Spleen (tissue), 13 donors: ENCODE data around the gene TMEM202. TPM values are rescaled to one million over a fixed set of nuclear protein-coding genes. Genes with fewer than 3 reads are reported as not detected.

Experiments used
- DNase-seq: peaks from one replicate; pipeline ENCODE4 v3.0.0-alpha.2; 2020
- H3K27ac ChIP-seq, 8 donors: fragments of 200-600 bp; sonication (generic) in 7 of 8; 1 replicate in 4 of 8; 2 replicates in 4 of 8; pipeline versions ENCODE4 v1.5.0 to v1.8.0; 2016 to 2021; ENCODE audit warnings: inconsistent platforms in 4 of 8, mild to moderate bottlenecking in 4 of 8, moderate library complexity in 1 of 8
- H3K27me3 ChIP-seq, 7 donors: fragments of 200-600 bp; sonication (generic) in 6 of 7; replicated peaks in 1 of 7; 1 replicate in 4 of 7; 2 replicates in 3 of 7; pipeline versions ENCODE4 v1.5.0 to v1.8.0; 2016 to 2021; ENCODE audit warnings: inconsistent platforms in 3 of 7, mild to moderate bottlenecking in 1 of 7
- H3K36me3 ChIP-seq, 6 donors: fragments of 200-600 bp; sonication (generic) in 5 of 6; 1 replicate in 4 of 6; 2 replicates in 2 of 6; pipeline versions ENCODE4 v1.5.0 to v1.8.0; 2016 to 2021; ENCODE audit warnings: inconsistent platforms in 2 of 6
- H3K4me1 ChIP-seq, 6 donors: fragments of 200-600 bp; sonication (generic) in 5 of 6; 1 replicate in 3 of 6; 2 replicates in 3 of 6; pipeline versions ENCODE4 v1.5.0 to v1.8.0; 2016 to 2021; ENCODE audit warnings: inconsistent platforms in 3 of 6
- H3K4me3 ChIP-seq, 8 donors: fragments of 200-600 bp; sonication (generic) in 7 of 8; 1 replicate in 4 of 8; 2 replicates in 4 of 8; pipeline versions ENCODE4 v1.5.0 to v1.8.0; 2016 to 2021; ENCODE audit warnings: inconsistent platforms in 4 of 8, mild to moderate bottlenecking in 4 of 8, moderate library complexity in 2 of 8
- H3K9me3 ChIP-seq, 8 donors: fragments of 200-600 bp; sonication (generic) in 7 of 8; 1 replicate in 4 of 8; 2 replicates in 4 of 8; pipeline versions ENCODE4 v1.5.0 to v1.8.0; 2016 to 2021; ENCODE audit warnings: inconsistent platforms in 4 of 8
- CTCF ChIP-seq, 11 experiments: fragments of 200-600 bp in 7 of 11; fragments of 450-650 bp in 4 of 11; sonication (generic) in 4 of 11; IDR thresholded peaks in 8 of 11; conservative IDR thresholded peaks in 3 of 11; 1 replicate in 7 of 11; 2 replicates in 4 of 11; pipeline versions ENCODE4 v1.4.0 to v1.8.0; 2016 to 2021; ENCODE audit warnings: antibody characterized with exemption in 11 of 11, inconsistent platforms in 4 of 11, mild to moderate bottlenecking in 1 of 11
- POLR2A ChIP-seq, 3 donors: fragments of 450-650 bp; IDR thresholded peaks; one replicate each; pipeline ENCODE4 v1.5.1; 2017; ENCODE audit warnings: antibody characterized with exemption in 3 of 3, mild to moderate bottlenecking in 1 of 3
- POLR2AphosphoS5 ChIP-seq, 3 donors: sonication (generic); formaldehyde crosslinking; IDR thresholded peaks; one replicate each; pipeline ENCODE4 v1.5.1; 2017; ENCODE audit warnings: antibody characterized with exemption in 3 of 3
- WGBS, 5 donors: extraction: QIAGEN DNeasy Blood & Tissue Kit in 3 of 5; methylation state at CpG; one replicate each; pipeline versions ENCODE4 v1.1.5 to v1.1.7; 2013 to 2018; 5-methylcytosine and 5-hydroxymethylcytosine counted together
- intact Hi-C: fragments of 100-400 bp; cut with DNase I; formaldehyde crosslinking; loops from one replicate; pipeline ENCODE4 v1.15.0; 2023; ENCODE audit warnings: low total_unique reads
- long read RNA-seq, 2 donors: transcript quantifications; one replicate each; lab custom pipeline, GENCODE V29; 2026
- polyA plus RNA-seq, 3 donors: library from polyadenylated mRNA; stranded (reverse); fragments of 200-250 nt; gene quantifications; one replicate each; pipeline ENCODE4 v1.2.1, GENCODE V29; 2013
- total RNA-seq, 7 donors: library from RNA; depleted of rRNA in 3 of 7; stranded (reverse); fragments of >200 nt in 3 of 7; fragmentation: NEBNext Ultra II Directional in 4 of 7; extraction: Animal tissue kit (Norgen Biotek cat#: 25700) in 4 of 7; gene quantifications; one replicate each; pipeline versions ENCODE4 v1.1.0 to v1.2.1, GENCODE V29; 2016 to 2021
- donor health status: healthy with polysubstance abuse.
- donor health status: DM: no; HTN: no; CAD: no; lungs with moderate emphysema.
- donor health status: DM: no; HTN: no; CAD: no.
- donor health status: Bipolar disorder and iron deficiency.
- donor health status: healthy.
- donor health status: DM: no; HTN: no; CAD: no.
- donor health status: DM: yes; HTN: yes; CAD: no.

TMEM202 gene, protein sequence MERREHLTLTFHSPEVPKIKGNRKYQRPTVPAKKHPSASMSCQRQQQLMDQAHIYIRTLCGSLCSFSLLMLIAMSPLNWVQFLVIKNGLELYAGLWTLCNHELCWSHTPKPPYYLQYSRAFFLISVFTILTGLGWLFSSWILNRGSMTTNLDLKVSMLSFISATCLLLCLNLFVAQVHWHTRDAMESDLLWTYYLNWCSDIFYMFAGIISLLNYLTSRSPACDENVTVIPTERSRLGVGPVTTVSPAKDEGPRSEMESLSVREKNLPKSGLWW
- total RNA-seq (not detected), polyA plus RNA-seq (not detected)
- long read RNA-seq, donor 1, result 0 reads
- long read RNA-seq, donor 2, result 0 reads

DNA sequence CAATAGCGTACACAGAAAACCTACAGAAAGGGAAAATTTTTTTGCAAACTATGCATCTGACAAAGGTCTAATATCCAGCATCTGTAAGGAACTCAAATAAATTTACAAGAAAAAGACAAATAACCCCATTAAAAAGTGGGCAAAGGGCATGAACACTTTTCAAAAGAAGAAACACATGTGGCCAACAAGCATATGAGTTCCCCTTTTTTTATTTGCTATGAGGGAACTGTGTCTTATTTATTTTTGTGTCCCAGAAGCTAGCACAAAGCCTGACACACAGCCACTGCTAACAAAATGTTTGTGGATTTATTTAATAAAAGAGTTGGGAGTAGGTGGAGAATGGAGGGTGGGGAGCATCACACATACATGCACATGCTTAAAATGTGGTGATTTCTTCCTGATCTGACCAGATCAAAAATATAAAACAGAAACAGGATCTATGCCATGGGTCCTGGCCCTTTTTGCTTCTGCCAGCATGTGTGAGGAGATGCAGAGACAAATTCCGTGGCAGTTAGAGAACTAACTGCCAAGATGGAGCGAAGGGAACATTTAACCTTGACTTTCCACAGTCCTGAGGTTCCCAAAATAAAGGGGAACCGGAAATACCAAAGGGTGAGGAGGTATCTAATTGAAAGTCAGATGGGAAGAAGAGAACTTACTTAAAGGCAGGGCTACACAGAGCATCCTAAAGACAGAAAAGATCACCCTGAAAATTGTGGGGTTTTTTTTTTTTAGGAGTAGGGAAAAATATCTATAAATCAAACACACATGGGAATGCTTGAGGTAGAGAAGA, at the start of gene TMEM202:
Gene TMEM202, plus strand, starts transcription at position 510 of the 793 bp plus-strand sequence. Its CDS starts 22 bp downstream, at position 532.
- TF ChIP-seq POLR2A (IDR thresholded peaks at IDR 0.05) (no peak), POLR2AphosphoS5 (IDR thresholded peaks at IDR 0.05) (no peak)
- Histone ChIP-seq H3K4me3 (no peak within 1 kb of the TSS), H3K9me3 (no peaks in the 10 kb centered on the region), H3K27me3 (peaks cover 0 to 15% (median 0%) of the 10 kb centered on the region in 7 donors), H3K36me3 (no peaks in the 10 kb centered on the region), H3K4me1 (no peaks in the 10 kb centered on the region), H3K27ac (no peak within 1 kb of the TSS)
- no peak for DNase-seq
- 34 to 56% (median 49%) methylated on average over 4 of the region's 4 CpGs for WGBS, 5 donors
- intact Hi-C loops, result no loop called here

GRCh38 chr15:72353266-72353665, 44.8 kb upstream of the TMEM202 start:
- Histone ChIP-seq H3K36me3 (peaks cover 0 to 99% (median 83%) of the 10 kb centered on the region in 6 donors), H3K9me3 (no peaks in the 10 kb centered on the region), H3K27me3 (no peaks in the 10 kb centered on the region), H3K27ac (no peak overlapping the region), H3K4me3 (no peak overlapping the region), H3K4me1 (peaks cover 0 to 19% (median 5%) of the 10 kb centered on the region in 6 donors)
- DNase-seq, result no peak
- TF ChIP-seq CTCF (IDR thresholded peaks at IDR 0.05 in 8 of 11, conservative IDR thresholded peaks at IDR 0.05 in 3 of 11) (no peak), POLR2AphosphoS5 (IDR thresholded peaks at IDR 0.05) (no peak), POLR2A (IDR thresholded peaks at IDR 0.05) (no peak)
- intact Hi-C loops, result no loop called here
- 91 to 100% (median 98%) methylated on average over 2 of the region's 2 CpGs for WGBS, 5 donors

DNA sequence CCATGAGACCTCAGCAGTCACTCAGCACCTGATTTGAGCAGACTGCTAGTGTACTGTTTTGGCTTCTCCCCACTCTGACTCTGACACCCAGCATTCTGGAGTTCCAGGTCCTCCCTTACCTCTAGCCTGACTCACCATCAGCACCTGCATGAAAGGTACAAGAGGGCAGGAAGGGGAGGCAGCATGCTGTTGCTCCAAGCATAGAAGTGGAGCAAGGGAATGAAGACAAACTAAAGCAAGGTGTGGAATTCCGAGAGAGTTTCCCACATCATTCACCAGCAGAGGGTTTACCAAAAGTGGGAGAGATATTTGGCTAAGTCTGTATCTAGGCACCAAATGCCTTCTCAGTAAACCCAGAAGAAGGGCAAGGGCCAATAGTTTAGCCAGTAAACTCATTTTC, 43.6 kb upstream of the TMEM202 start:
- Histone ChIP-seq H3K9me3 (no peaks in the 10 kb centered on the region), H3K27ac (no peak overlapping the region), H3K4me1 (peaks cover 4 to 31% (median 16%) of the 10 kb centered on the region in 6 donors), H3K27me3 (no peaks in the 10 kb centered on the region), H3K36me3 (peaks cover 0 to 87% (median 71%) of the 10 kb centered on the region in 6 donors), H3K4me3 (no peak overlapping the region)
- no peak for TF ChIP-seq CTCF (IDR thresholded peaks at IDR 0.05 in 8 of 11, conservative IDR thresholded peaks at IDR 0.05 in 3 of 11)
- no peak for TF ChIP-seq POLR2AphosphoS5 (IDR thresholded peaks at IDR 0.05)
- TF ChIP-seq POLR2A (IDR thresholded peaks at IDR 0.05), result no peak
- intact Hi-C loops, result no loop called here
- DNase-seq, result no peak
- WGBS, 5 donors, result 92 to 100% (median 96%) methylated on average over 1 of the region's 1 CpG

- Histone ChIP-seq H3K27me3 (no peaks in the 10 kb centered on the region), H3K9me3 (no peaks in the 10 kb centered on the region), H3K4me3 (no peak overlapping the region), H3K36me3 (peaks cover 0 to 65% (median 35%) of the 10 kb centered on the region in 6 donors), H3K4me1 (peaks cover 4 to 62% (median 25%) of the 10 kb centered on the region in 6 donors), H3K27ac (peak overlapping the region in 6 of 8 donors; percentile 13 to 67 (median 46))
- no peak for DNase-seq
- no peak for TF ChIP-seq CTCF (IDR thresholded peaks at IDR 0.05 in 8 of 11, conservative IDR thresholded peaks at IDR 0.05 in 3 of 11)
- TF ChIP-seq POLR2AphosphoS5 (IDR thresholded peaks at IDR 0.05), result no peak
- TF ChIP-seq POLR2A (IDR thresholded peaks at IDR 0.05), result no peak
- WGBS, 5 donors, result 93 to 97% (median 95%) methylated on average over 3 of the region's 3 CpGs
- intact Hi-C loops, result no loop called here
Measured at GRCh38 chr15:72358121-72358520, 40.0 kb upstream of the TMEM202 start.
